Measurements from ENCODE around the gene NCOA5.
A peak's percentile ranks its signal among the peaks of the same experiment; 100 is the strongest.

Gene NCOA5

DNA sequence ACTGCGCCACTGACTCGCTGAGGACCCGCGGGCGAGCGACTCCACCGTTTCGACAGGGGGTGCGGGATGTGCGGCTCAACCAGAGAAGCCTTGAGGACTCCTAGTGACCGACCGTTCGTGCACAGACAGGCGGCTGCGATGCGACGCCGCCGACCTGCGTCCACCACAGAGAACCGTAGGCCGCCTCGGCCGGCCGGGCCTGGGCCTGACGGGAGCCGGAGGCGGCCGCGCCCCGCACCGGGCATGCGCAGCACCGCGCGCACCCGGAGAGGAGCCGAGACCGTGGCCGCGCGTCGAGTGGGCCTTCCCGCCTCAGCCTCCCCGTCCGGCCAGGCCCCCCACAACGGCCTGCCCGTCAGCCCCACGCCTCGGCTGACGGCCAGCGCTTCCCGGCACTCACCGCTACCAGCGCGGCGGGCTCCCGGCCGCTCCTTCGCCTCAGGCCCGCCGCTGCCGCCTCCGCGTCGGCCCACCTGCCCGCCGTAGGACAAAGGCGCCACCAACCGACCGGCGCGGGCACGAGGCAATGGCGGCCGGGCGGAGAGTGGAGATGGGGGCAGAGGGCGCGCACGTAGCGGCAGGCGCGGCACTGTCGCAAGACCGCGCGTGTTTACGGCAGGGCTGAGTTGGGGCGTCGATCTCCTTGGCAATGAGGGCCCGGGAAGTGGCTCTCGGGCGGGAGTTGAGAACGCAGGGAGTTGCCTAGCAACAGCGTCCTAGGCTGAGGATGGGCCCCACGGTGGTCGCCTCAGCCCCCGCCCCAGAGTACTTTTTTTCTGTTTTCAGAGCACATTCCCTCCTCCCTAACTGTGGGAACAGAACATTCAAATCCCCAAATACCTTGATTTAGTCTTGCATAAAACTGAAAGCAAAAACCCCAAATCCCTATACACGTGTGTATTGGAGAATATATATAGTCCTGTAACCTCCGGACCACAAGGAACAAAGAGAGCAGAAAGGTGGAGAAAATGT, at the start of gene NCOA5:
Gene NCOA5 (minus strand): TSS at position 546 of the 972 bp plus-strand sequence. CDS start 10,538 bp downstream, outside the sequence.
- DNase-seq = peak; percentile 84

- no peak for DNase-seq
Measured at GRCh38 chr20:46139266-46139889, 49.6 kb upstream of the NCOA5 start.

DNA sequence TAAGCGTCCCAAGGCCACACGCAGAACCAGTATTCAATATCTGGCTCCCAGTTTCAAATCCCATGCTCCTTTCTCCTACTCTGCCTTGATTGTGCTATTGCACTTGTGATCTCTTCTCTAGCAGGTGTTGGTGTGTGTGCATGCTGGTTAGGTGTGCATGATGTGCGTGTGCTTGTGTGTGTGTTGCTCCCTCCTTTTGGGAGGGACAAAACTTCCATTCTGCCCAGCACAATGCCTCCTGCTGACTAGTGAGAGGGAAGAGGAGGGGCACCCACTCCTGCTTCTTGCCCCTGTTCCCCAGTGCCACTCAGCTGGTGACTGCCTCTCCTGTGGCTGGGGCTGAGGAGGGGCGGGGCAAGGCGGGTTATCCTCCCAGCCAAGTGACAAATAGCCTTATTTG, 48.1 kb upstream of the NCOA5 start:
- DNase-seq = no peak

DNA sequence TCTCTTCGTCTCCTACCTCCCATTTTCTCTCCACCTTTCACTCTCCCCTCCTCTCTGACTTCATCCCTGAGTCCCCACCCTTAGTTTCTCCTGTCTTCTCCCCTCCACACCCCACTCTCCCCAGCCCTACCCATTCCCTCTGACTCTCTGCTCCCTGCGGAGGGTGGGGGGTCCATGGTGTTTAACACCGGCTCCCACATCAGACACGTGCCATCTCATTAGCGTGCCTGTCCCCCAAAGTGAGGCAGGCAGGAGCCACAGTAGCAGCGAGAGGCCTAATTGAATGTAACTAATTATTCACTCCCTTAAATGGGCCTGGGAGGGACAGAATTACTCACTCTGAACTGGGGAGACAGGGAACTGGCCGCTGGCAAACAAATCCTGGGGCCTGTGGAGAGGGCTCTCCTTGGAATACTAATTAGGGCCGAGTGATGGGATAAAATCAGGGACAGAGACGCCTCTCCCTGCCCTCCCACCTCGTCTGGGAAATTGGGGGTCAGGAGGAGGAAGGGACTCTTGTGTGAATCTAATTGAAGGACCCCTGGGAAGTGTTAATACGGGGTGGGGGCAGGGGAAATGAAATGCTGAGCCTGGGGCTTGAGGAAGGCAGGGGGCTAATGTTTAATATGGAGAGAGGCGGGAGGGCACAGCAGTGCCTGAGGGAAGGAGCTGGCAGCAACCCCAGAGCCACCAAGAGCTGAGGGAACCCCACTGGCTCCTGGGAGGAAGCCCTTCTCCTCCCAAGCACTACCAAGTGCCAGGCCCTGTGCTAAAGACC, 46.3 kb upstream of the NCOA5 start:
- no peak for DNase-seq

GRCh38 chr20:46134716-46135115, 45.0 kb upstream of the NCOA5 start:
- DNase-seq = no peak

DNA sequence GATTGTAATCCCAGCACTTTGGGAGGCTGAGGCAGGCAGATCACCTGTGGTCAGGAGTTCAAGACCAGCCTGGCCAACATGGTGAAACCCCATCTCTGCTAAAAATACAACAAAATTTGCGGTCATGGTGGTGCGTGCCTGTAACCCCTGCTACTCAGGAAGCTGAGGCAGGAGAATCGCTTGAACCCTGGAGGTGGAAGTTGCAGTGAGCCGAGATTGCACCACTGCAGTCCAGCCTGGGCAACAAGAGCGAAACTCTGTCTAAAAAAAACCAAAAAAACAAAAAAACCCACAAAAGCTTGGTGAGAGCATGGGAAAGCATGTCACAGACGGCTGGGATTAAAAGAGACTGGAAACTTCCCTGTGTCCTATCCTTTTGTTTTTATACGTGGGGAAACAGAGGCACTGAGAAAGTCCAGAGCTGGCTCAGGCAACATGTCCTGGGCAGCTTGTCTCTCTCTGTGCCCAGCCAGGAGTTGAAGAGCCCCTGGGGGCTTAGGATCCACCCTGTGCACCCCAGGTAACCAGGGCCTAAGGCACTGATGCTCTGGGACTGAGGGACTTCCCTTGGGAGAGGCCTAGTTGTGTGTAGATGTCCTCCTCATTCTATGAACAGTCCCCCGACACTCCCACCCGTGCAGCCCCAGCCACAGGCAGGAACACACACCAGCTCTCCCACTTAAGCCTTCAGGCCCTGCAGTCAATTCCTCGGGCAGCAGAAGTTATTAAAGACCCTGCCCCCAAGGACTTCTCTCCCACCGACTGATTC, 44.3 kb upstream of the NCOA5 start:
- no peak for DNase-seq

DNA sequence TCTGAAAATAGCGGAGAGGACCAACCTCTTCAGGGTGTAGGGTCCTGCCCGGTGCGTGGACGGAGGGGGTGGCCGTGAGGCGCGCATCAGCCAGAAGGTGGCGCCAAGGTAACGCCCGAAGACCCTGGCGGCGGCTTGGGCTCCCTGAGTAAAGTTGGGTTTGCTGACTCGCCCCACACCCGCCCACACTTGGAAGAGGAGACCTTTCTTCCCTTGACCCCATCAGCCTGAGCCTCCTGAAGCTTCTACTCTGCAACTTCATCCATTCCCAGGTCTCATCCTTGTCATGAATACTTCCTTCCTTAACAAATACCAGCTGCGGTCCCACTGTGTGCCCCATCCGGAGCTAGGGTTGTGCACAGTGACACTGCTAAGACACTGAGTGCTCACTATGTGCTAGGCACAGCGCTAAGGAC, 43.0 kb upstream of the NCOA5 start:
- peak; percentile 38 for DNase-seq

GRCh38 chr20:46131396-46131795, 41.6 kb upstream of the NCOA5 start:
- DNase-seq = no peak

DNA sequence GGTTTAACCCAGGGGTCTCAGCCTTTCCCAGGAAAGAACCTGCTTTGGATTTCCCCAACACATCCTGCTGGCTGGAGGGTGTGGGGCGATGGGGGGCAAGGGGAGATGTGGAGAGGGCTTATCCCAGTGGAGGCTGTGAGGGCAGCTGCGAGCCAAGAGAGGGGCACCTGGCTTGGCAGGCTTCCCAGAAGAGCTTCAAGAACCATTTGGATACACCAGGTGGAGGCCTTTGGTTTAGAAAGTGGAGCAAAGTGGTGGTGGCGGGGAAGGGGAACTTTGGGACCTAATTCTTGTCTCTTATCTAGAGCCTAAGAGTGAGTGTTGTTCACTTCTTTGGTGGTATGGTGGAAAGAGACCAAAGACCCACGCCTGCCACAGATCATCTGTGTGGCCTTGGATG, 40.8 kb upstream of the NCOA5 start:
- DNase-seq = peak; percentile 37

DNA sequence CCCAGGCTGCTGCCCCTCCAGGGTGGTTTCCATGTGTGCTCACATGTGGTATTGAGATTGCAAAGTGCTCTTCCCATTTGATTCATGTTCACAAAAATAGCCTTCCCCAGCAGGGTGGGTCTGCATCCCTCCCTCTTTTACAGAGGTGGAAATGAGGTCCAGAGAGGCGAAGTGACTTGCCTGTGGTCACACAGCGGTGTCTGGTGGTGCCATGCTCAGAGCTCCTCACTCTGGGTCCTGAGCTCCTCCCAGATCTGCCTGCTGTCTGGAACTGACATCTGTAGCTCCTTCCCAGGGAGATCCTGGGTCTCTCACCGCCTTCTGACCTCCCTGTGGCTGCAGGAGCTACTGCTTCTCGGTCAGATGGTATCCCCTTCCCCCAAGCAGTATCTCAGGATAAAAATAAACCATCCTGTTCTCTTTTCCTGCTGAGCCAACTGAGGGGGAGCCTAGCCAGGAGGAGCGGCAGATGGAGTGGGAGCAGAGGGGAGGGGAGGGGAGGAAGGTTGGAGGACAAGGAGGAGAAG, 40.3 kb upstream of the NCOA5 start:
- peak; percentile 79 for DNase-seq

- DNase-seq = peak; percentile 35
Measured at GRCh38 chr20:46128310-46129151, 38.8 kb upstream of the NCOA5 start.

DNA sequence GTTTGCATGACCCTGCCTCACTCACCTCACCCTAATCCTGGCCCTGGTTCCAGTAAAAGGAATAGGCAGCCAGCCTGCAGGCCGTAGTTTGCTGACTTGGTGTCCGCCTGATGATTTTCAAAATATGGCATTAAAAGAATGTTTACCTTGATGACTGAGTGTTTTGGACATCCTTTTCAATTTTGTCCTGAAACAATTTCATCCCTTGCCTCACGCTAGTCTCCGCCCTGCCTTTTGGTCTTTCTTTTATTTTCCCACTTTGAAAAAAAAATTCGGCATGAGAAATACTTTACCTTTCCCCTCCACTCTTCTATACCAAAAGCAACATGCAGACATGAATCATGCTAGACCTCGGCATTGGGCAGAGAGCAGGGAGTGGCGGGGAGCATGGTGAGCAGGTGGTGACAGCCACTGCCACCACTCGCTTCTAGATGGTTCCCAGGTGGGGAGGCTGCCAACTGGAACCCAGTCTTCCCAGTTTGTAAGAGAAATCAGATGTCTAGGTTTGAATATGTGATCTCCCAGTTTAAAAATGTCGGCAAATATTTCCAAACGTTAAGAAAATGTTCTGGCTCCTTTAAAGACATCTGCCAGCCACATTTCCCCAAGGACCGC, 37.7 kb upstream of the NCOA5 start:
- no peak for DNase-seq

- DNase-seq = no peak
Measured at GRCh38 chr20:46126440-46127056, 36.8 kb upstream of the NCOA5 start.

- DNase-seq = no peak
Measured at GRCh38 chr20:46123482-46124245, 33.9 kb upstream of the NCOA5 start.

- no peak for DNase-seq
Measured at GRCh38 chr20:46122516-46123481, 33.0 kb upstream of the NCOA5 start.

- no peak for DNase-seq
Measured at GRCh38 chr20:46122071-46122470, 32.3 kb upstream of the NCOA5 start.

DNA sequence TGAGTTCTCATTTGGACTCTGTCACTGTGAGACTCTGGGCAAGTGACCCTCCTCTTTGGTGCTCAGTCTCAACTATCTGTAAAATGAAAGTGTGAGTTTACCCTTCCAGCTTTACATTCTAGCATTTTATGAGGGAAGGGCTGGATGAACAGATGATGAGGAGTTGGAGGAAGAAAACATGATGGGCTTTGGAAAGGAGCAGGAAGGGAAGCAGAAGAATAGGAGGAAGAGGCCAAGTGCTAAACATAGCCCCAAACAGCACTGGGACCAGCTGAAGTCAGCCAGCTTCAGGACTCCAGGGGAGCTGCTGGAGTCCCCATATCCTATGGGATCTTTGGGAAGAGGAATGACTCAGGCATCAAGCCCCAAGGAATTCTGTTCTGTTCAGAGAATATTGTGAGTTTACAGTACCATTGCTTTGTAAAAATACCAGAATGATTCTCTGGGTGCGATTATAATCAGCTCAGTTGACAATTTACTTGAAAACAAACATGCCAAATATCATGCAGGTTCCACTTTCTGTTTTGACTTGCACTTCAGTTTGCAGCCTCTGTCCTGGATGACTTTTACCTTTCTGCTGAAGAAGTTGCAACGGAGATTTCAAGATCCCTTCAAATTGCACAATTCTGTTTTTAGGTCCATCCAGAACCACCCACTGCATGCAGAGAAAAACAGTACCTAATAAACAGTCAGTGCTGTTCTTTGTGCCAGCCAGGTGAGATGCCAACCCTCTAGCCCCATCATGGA, 31.6 kb upstream of the NCOA5 start:
- no peak for DNase-seq

DNA sequence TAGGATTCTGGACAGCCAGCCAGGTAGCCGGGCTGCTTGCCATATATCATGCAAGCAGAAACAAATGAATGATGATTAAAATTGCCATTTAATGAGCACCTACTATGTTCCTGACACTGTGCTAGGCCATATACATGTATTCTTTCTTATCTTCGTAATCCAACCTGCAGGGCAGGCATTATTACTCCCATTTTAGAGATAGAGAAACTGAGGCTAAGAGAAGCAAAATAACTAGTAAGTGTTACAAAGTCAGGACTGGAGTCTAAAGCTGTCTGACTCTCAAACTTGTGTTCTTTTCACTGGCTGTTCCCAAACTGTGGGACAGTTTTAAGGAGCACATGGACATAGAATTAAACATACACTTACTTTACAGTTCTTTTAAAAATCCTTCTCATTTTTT, 30.4 kb upstream of the NCOA5 start:
- DNase-seq = no peak
